Measurements from ENCODE around the gene TMEM225B.

The TMEM225B gene

GRCh38 chr7:99551767-99552463 is 46.2 kb upstream of the TMEM225B start, which contains the start of gene FAM200A:
Gene FAM200A (minus strand): TSS chr7:99552114. CDS start chr7:99548407, 3,707 bp downstream.
- ChIA-PET POLR2A (interaction anchor here (0.9 to 1.2 kb wide), 6 partner anchors 8 to 65 kb away, joined by 3 to 17 read pairs (median 4); partner anchors contain the start of genes ZKSCAN5, ZNF394 and ZSCAN25), CTCF (interaction anchor here (1.2 kb wide), 2 partner anchors 12 to 65 kb away, joined by 3 to 5 read pairs; partner anchors contain the start of gene ZSCAN25)
- Histone ChIP-seq H3K4me1 (ENCODE audit: control insufficient read depth, insufficient read depth, low read length) (no peaks in the 10 kb centered on the region), H3K36me3 (ENCODE audit: control insufficient read depth in 2 of 2, insufficient read depth in 1 of 2, low read length in 2 of 2) (peaks cover 27 to 44% of the 10 kb centered on the region in 2 experiments), H3K4me3 (ENCODE audit: low read depth, low read length) (peak within 1 kb of the TSS; percentile 97), H3K9me3 (ENCODE audit: control insufficient read depth, insufficient read depth, low read depth, low read length) (no peaks in the 10 kb centered on the region; the same call in 1 of the 2 replicates), H3K27ac (ENCODE audit: extremely low read depth, low read depth, low read length) (peak within 1 kb of the TSS; percentile 11)
- TF ChIP-seq ZNF18 (tag by site-specific recombination; IDR thresholded peaks at IDR 0.05): no peak
- no peak; the same call in 1 of the 2 replicates for TF ChIP-seq ZBTB6 (tag by site-specific recombination; IDR thresholded peaks at IDR 0.05)
- TF ChIP-seq ZNF175 (tag by site-specific recombination; IDR thresholded peaks at IDR 0.05): no peak
- peak; percentile 43; the same call in 1 of the 2 replicates for TF ChIP-seq ZBTB20 (tag by site-specific recombination; IDR thresholded peaks at IDR 0.05)
- no peak for TF ChIP-seq ZSCAN16 (tag by site-specific recombination; IDR thresholded peaks at IDR 0.05)
- TF ChIP-seq KLF9 (tag by site-specific recombination; IDR thresholded peaks at IDR 0.05; ENCODE audit: low read depth): 0 out of 2 replicates have a peak, but pooled peaks have one; percentile 16
- peak; percentile 63; the same call in 1 of the 2 replicates for TF ChIP-seq REST (tag by site-specific recombination; IDR thresholded peaks at IDR 0.05)
- TF ChIP-seq ZSCAN5A (tag by site-specific recombination; IDR thresholded peaks at IDR 0.05): peak; percentile 82; the same call in 1 of the 2 replicates
- TF ChIP-seq ZNF174 (tag by site-specific recombination; IDR thresholded peaks at IDR 0.05): no peak
- TF ChIP-seq KLF8 (tag by site-specific recombination; IDR thresholded peaks at IDR 0.05): peak; percentile 67
- TF ChIP-seq ZNF169 (tag by site-specific recombination; IDR thresholded peaks at IDR 0.05): no peak
- no peak for TF ChIP-seq ZNF280C (tag by site-specific recombination; IDR thresholded peaks at IDR 0.05)
- no peak for TF ChIP-seq ZNF670 (tag by site-specific recombination; IDR thresholded peaks at IDR 0.05; ENCODE audit: low read depth)
- TF ChIP-seq ZNF184 (tag by site-specific recombination; IDR thresholded peaks at IDR 0.05): no peak
- no peak for TF ChIP-seq ZNF785 (tag by site-specific recombination; IDR thresholded peaks at IDR 0.05)
- TF ChIP-seq ZNF248 (tag by site-specific recombination; IDR thresholded peaks at IDR 0.05): no peak
- peak; percentile 67 for TF ChIP-seq ZNF394 (tag by site-specific recombination; IDR thresholded peaks at IDR 0.05; ENCODE audit: borderline replicate concordance)
- TF ChIP-seq ZIC2 (tag by site-specific recombination; IDR thresholded peaks at IDR 0.05): no peak
- TF ChIP-seq ZNF211 (tag by site-specific recombination; IDR thresholded peaks at IDR 0.05; ENCODE audit: low read depth): no peak
- no peak for TF ChIP-seq MYNN (tag by site-specific recombination; IDR thresholded peaks at IDR 0.05; ENCODE audit: borderline replicate concordance)
- no peak for TF ChIP-seq TSHZ1 (tag by site-specific recombination; IDR thresholded peaks at IDR 0.05; ENCODE audit: borderline replicate concordance)
- no peak for TF ChIP-seq ZFP69B (tag by site-specific recombination; IDR thresholded peaks at IDR 0.05)

Measured in HEK293 (cell line).